GM12865 (cell line): ENCODE data around the gene ABCA13.

Experiments used
- DNase-seq: peaks from one replicate; pipeline ENCODE4 v3.0.0; 2010; ENCODE audit warnings: low read depth
- H3K4me3 ChIP-seq: 2 replicates; pipeline ENCODE4 v1.5.1; 2011; ENCODE audit warnings: mild to moderate bottlenecking, low read depth, low read length, control low read depth
- CTCF ChIP-seq: IDR thresholded peaks from 2 replicates; pipeline ENCODE4 v1.5.1; 2011; ENCODE audit warnings: low read length, control low read depth, low read depth, inconsistent platforms; ENCODE audit not compliant: insufficient read depth; ENCODE audit errors: missing control alignments

The ABCA13 gene

DNA sequence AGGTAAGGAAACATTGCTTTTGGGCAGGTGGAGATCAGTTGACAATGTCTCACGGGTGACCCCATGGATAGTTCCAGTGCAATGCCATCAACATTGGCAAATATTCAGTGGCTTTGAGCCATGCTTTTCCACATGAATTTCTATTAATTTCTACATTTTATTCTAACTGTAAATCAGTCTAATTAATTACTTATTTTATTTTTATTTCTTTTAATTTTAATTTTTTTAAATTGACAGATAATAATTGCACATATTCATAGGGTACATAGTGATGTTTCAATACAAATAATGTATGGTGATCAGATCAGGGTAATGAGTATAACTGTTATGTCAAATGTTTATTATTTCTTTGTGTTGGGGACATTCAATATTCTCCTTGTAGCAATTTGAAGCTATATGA lies 3.8 kb downstream of the ABCA13 start:
- no peak for TF ChIP-seq CTCF
- no peak for DNase-seq
- no peak overlapping the region for H3K4me3 ChIP-seq

GRCh38 chr7:48176356-48176893 lies 5.2 kb downstream of the ABCA13 start:
- no peak for DNase-seq
- no peak overlapping the region for H3K4me3 ChIP-seq
- no peak for TF ChIP-seq CTCF

- no peak for DNase-seq
- no peak for TF ChIP-seq CTCF
- H3K4me3 ChIP-seq, result no peak overlapping the region
These were observed 6.0 kb downstream of the ABCA13 start for GRCh38 chr7:48177271-48177670.

GRCh38 chr7:48179496-48180030 lies 8.3 kb downstream of the ABCA13 start:
- H3K4me3 ChIP-seq, result no peak overlapping the region
- TF ChIP-seq CTCF, result no peak
- DNase-seq, result no peak

DNA sequence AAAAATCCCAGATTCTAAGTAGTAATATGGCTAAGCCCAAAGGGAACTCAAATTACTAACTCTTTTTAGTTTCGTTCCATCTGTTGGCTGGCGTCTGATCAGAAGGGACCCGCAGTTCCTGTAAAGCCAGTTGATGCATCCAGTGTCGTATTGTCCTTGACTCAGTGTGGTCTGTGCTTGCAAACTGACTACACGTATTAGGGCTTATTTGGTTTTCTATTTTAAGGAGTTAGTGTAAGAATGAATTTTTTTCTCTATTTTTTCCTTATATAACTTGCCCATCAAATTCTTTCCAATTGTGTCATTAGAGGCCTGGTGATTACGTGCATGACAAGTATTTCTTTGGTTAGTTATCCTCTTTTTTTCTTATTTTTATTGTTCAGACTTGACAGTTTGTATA lies 9.7 kb downstream of the ABCA13 start:
- DNase-seq, result no peak
- no peak overlapping the region for H3K4me3 ChIP-seq
- no peak for TF ChIP-seq CTCF

- no peak for DNase-seq
- H3K4me3 ChIP-seq, result no peak overlapping the region
These were observed 11.6 kb downstream of the ABCA13 start for GRCh38 chr7:48182718-48183369.

More at GRCh38 chr7:48182718-48183369, 11.6 kb downstream of the ABCA13 start:
- TF ChIP-seq CTCF, result no peak
